GM18861 (cell line): ENCODE measurements around the gene NFIC.
"Not testable (repeated sequence)": the region's sequence is repeated elsewhere in the genome, so short reads cannot be mapped to it uniquely, and the experiment has no call there.

ENCODE experiments used
- ATAC-seq: cut with Tn5 transposase; IDR thresholded peaks from one replicate; pipeline ENCODE4 v1.9.1; 2021; ENCODE audit not compliant: unreplicated experiment

NFIC gene

DNA sequence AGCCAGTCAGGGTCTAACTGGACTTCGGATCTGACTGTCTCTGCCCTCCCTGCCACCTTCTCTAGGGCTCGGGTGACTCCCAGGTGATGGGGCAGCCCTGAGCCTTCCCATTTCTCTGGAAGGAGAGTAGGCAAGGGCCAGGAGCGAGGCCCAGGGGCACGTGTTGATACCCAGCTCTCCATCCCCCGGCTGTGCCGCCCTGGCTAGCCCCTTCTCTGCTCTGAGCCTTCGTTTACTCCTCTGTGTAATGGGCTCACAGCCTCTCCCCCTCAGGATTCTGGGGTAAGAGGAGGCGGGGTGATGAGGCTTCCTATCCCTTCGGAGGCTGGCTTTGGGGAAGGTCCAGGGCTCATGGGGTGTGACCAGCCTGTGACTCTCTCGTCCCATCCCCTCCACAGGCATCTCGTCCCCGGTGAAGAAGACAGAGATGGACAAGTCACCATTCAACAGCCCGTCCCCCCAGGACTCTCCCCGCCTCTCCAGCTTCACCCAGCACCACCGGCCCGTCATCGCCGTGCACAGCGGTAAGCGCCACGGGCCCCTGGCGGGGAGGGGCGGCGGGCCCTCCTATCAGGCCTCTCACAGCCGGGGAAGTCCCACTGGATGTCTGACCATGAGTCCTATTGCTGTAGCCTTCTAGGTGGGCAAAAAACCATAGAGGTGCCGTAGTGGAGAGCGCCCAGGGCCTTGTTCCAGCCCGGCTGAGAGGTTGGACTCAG is 82.4 kb downstream of the NFIC start:
- no peak for ATAC-seq

DNA sequence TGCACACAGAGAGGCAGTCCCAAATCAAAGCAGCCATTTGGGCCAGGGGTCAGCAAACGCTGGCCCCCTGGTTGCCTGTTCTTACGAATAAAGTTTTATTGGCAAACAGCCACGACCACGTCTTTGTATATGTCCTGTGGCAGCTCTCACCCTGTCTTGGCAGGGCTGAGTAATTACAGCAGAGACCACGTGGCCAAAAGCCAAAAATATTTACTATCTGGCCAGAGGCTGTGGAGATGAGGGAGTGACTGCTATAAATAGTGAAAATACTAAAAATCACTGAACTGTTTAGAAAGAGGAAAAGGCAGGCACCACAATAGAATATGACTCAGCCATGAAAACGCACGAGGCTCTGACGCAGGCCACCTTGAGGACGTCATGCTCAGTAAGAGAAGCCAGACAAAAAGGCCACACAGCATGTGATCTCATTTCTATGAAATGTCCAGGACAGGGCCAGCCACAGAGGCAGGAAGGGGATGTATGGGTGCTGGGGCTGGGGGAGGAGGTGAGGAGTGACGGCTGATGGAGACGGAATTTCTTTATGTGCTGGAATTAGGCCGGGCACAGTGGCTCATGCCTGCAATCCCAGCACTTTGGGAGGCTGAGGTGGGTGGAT is 84.5 kb downstream of the NFIC start:
- ATAC-seq: no peak

DNA sequence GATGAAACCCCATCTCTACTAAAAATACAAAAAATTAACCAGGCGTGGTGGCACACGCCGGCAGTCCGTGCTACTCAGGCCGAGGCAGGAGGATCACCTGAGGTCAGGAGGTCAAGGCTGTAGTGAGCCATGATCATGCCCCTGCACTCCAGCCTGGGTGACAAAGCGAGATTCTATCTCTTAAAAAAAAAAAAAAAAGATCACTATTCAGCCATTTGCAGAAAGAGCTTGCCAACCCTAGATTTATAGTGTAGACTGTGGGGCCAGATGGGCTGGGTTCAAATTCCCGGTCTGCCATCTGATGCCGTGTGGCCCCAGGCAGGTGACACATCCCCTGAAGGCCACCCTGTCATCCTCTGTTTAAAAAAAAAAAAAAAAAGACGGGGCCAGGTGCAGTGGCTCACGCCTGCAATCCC is 85.1 kb downstream of the NFIC start:
- ATAC-seq: no peak

GRCh38 chr19:3452171-3452941 is 86.0 kb downstream of the NFIC start:
- no peak for ATAC-seq

DNA sequence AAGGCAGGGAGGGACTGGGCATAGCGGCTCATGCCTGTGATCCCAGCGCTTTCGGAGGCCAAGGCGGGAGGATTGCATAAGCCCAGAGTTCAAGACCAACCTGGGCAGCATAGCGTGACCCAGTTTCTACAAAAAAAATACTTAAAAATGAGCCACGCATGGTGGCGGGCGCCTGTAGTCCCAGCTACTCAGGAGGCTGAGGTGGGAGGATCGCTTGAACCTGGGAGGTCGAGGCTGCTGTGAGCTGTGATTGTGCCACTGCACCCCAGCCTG is 86.5 kb downstream of the NFIC start:
- ATAC-seq: not testable (repeated sequence)

GRCh38 chr19:3453840-3454239 is 87.5 kb downstream of the NFIC start:
- ATAC-seq: no peak

DNA sequence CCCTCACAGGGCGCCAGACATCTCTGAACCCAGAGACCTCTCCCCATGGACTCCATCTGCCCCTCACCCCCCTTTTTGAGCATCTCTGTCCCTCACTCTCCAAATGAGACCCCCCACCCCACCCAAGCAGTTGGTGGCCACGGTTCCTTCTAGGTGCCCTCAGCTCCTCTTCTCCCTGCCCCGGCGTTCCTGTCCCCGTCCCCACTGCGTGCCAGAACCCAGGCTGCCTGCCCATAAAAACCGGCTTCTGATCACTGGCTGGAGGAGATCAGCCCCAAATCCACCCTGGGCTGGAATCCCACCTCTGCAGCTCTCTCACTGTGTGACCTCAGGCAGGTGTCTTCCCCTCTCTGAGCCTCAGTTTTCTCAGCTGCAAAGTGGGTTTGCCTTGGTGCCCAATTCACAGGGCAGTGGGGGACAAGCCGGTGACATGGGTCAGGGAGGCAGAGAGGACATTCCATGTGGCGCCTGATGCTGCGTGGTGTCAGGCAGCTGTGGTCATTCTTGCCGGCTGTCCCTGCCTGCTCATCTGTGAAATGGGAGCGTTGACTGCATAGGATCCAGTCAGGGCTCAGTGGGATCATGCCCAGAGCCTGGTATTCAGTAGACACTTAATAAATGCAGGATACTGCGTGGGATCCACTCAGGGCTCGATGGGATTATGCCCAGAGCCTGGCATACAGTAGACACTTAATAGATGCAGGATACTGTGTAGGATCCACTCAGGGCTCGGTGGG is 88.4 kb downstream of the NFIC start:
- ATAC-seq: no peak

DNA sequence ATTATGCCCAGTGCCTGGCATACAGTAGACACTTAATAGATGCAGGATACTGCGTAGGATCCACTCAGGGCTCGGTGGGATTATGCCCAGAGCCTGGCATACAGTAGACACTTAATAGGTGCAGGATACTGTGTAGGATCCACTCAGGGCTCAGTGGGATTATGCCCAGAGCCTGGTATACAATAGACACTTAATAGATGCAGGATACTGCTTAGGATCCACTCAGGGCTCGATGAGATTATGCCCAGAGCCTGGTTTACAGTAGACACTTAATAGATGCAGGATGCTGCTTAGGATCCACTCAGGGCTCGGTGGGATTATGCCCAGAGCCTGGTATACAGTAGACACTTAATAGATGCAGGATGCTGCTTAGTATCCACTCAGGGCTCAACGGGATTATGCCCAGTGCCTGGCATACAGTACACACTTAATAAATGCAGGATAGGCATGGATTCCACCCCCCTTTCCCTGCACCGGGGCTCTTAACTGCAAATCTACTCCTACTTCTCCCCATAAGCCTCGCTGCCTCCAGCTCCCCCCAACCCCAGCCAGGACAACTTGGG is 89.1 kb downstream of the NFIC start:
- no peak for ATAC-seq

GRCh38 chr19:3455960-3456601 is 89.7 kb downstream of the NFIC start:
- ATAC-seq: no peak

- no peak for ATAC-seq
Measured at GRCh38 chr19:3456925-3457527, 90.6 kb downstream of the NFIC start.

DNA sequence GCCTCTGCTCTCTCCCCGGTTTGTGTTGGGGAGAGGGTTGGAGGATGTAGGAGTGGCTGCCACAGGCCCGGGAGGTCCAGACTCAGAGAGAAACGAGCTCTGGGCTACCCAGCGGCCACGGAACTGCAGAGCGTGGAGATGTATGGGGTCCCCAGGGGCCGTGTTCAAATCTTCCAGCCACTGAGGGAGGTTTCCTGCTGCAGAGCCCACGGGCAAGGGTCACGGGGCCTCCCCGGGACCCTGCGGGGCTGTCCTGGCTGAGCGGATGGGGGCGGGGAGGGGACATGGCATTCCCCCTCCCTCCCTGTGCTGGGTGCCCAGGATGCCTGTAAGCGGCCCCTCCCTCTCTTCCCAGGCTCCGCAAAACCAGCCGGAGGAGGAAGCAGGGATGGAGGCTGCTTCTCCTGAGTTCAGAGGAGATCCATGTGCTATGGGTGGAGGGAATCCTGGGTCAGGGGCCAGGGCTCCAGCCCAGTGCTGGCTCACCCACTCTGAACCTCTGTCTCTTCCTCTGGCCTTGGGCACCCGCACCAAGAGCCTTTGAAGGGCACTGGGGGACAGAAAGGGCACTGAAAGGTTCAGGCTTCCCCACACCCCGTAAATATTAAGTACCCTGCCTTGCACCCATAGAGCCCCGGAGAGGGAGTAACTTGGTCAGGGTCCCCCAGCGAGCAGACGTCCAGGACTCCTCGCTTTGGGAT is 91.3 kb downstream of the NFIC start:
- no peak for ATAC-seq

DNA sequence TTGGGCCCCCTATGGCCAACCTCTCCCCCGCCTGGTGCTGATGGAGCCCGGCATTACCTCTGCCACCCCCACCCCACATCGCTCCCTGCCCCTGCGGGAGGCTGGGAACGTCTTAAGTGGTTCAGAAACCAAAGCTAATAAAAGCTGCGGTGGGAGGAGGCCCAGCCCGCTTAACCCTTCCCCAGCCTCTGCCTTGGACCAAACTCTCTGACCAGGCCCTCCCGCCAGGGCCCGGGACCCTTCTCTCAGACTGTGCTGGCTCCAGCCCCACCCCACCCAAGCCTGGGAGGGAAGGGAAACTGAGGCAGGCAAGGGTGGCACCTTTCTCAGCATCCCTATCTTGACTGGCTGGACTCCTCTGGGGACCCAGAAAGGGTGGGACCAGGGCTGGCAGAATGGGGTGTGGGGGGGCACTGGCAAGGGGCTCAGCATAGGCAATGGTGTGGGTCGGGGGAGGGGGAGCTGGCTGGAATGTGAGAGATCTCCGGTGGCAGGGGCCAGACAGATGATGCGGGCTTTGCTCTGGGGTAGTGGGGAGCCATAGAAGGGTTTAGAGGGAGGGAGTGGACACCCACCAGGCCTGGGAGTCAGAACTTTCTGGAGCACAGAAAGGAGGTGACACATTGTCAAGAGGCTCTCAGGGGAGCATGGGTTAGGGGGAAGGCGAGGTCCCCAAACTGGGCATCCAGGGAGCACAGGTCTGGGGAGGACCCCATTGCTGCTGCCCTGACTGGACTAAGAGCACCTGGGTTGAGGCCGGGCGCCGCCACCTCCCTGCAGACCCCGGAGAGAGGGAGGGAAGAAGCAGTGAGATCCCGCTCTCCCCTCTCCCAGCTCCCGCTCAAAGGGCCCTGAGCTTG is 92.1 kb downstream of the NFIC start:
- no peak for ATAC-seq

- no peak for ATAC-seq
Measured at GRCh38 chr19:3459089-3459881, 92.9 kb downstream of the NFIC start.

GRCh38 chr19:3459965-3460582 is 93.7 kb downstream of the NFIC start:
- ATAC-seq: no peak

DNA sequence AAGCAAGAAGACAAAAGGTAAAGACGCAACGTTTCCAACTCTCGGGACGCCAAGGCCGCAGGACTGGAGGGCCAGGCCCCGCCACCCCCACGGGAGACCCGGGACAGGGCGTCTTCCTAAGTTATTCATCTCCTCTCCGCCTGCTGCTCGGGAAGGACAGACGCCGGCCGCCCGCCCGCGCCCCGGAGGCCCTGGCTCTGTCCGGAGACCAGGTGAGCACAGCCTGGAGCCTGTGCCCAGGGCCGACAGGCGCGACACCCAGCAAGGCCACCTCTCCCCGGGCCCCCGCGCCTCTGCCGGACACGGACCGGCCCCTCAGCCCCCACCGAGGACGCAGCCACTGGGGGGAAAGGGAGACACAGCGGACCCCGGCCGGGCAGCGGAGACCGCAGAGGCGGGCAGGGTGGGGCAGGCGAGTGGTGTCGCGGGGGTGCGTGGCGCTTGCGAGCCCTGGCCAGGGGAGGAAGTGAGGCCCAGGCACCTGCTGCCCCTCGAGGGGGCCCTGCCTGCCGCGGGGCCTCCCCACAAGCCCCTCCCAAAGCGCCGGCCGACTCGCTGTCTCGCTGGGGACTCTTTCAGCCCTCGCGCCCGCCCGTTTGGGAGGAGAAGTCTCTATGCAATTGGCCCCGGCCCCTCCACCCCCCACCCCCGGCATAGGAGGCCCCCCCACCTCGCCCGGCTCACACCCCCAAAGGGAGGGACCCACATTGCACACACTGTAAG is 96.8 kb downstream of the NFIC start:
- ATAC-seq: no peak

DNA sequence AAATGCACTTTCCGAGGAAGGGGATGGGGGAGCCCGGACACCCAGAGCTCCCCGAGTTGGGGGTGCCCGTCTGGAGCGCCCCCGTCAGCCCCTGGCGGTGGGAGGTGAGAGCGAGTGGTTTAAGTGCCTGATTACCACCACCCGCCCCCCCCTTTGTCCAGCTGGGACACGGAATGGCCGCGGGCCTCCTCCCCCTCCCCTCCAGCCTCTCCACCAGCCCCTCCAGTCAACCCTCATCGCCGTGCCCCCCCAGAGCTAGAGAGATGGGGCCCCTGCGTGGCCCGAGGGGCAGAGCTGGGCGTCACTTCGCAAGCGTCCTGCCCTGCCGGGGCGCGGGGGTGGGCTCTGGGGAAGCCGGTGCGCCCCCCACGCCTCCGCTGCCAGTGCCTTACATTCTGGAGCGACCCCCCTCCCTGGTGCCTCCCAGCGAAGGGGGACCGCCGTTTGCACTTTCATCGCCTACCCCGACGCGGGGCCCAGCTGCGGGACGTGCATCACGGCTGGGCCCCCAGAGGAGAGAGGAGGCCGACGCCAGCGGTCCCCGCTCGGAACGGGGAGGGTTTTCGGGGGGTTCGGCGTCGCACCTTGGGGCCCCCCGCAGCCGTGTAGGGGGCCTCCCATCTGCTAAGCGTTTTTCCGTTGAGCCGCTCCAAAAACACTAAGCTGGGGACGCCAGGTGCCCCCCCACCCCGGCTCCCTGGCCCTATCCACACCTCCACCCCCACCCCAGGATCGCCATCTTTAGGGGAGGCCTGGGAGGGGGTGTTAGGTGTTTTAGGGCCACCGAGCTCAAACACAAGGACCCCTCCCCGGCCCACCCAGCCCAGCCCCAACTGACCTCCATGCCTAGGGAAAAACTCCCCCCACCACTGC is 97.6 kb downstream of the NFIC start:
- no peak for ATAC-seq
